Erythroblast (primary cell): Measurements from ENCODE around the gene GRM5.

Source experiments
- GATA1 ChIP-seq: IDR thresholded peaks from 2 replicates; pipeline ENCODE4 v1.6.1; 2011; ENCODE audit warnings: low read depth, mild to moderate bottlenecking, control low read depth, low read length, moderate library complexity
- POLR2A ChIP-seq: IDR thresholded peaks from 2 replicates; pipeline ENCODE4 v1.6.1; 2011; ENCODE audit warnings: mild to moderate bottlenecking, low read length

DNA sequence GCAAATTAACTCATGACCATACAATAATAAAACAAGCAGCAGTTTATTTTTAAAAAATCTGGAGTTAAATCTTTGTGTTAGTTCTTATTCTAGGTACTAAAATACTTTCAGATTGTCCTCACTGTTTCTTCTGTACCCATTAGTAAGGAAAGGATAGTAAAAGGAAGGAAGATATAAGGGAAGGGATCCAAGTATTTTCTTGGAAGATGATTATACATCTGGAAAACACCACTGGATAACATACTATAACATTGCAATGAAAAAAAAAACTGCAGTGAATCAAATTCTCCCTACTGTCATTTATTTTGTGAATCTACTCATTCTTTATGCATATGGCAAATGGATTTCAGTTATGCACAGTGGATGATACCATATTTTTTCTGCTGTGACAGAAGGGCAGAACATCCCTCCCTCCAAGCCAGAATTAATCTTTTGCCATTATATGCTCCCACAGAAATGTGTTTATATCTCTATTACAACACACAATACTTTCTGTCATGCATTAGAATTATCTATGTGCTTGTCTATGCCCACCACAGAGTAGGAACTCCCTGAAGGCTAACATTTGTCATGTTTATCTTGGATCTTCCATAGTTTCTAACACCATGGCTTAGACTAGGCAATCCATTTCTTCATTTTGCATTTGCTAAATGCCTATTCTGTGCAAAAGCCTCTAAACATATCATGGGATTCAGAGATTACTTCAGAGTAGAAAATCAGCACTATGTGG lies 446.0 kb downstream of the GRM5 start:
- TF ChIP-seq POLR2A (no peak), GATA1 (no peak)
